SK-N-SH (cell line): ENCODE data around the gene CNTLN. TPM values are rescaled to one million over a fixed set of nuclear protein-coding genes. Genes with fewer than 3 reads are reported as not detected.

Experiments
- CTCF ChIA-PET: fragments of 300-600, 350-600 bp; formaldehyde crosslinking; extraction: SDS; loops from one replicate; lab custom pipeline; 2021; lab: Yijun Ruan, JAX
- POLR2A ChIA-PET: fragments of 350-600 bp; sonication (Branson Sonifier 250); formaldehyde crosslinking; extraction: SDS; loops from one replicate; lab custom pipeline; 2020; ENCODE audit warnings: antibody characterized with exemption, inconsistent platforms; lab: Yijun Ruan, JAX
- DNase-seq: peaks from one replicate; pipeline ENCODE4 v3.0.0; 2012
- H2AFZ ChIP-seq: fragments of 200-600 bp; sonication (generic); 2 replicates; pipeline ENCODE4 v1.8.1; 2016; ENCODE audit warnings: antibody characterized with exemption, mild to moderate bottlenecking, low read depth
- H3F3A ChIP-seq: fragments of 200-600 bp; sonication (generic); replicated peaks from 2 replicates; pipeline ENCODE3; 2016; ENCODE audit warnings: antibody characterized with exemption, mild to moderate bottlenecking; ENCODE audit not compliant: insufficient read depth
- H3K27ac ChIP-seq, 2 experiments: fragments of 200-500 bp in 1 of 2; fragments of 200-600 bp in 1 of 2; sonication (Bioruptor generic) in 1 of 2; sonication (generic), shearing (Covaris generic) in 1 of 2; 2 replicates each; pipeline versions ENCODE4 v1.5.1 to v1.6.1; 2014 to 2016; ENCODE audit warnings: low read depth in 2 of 2, inconsistent platforms in 1 of 2, low read length in 1 of 2, mild to moderate bottlenecking in 1 of 2, mixed read lengths in 1 of 2
- H3K27me3 ChIP-seq: fragments of 200-600 bp; sonication (generic), shearing (Covaris generic); 2 replicates; pipeline ENCODE4 v1.6.1; 2016; ENCODE audit warnings: mixed run types; ENCODE audit not compliant: insufficient read depth
- H3K36me3 ChIP-seq, 2 experiments: fragments of 200-500 bp in 1 of 2; fragments of 200-600 bp in 1 of 2; sonication (Bioruptor generic) in 1 of 2; sonication (generic) in 1 of 2; replicated peaks in 1 of 2; 2 replicates each; pipeline versions ENCODE3 to v1.5.1; 2014 to 2016; ENCODE audit warnings: low read length in 1 of 2, mild to moderate bottlenecking in 1 of 2; ENCODE audit not compliant: insufficient read depth in 2 of 2, control insufficient read depth in 1 of 2
- H3K4me1 ChIP-seq, 2 experiments: fragments of 200-500 bp in 1 of 2; fragments of 200-600 bp in 1 of 2; sonication (Bioruptor generic) in 1 of 2; sonication (generic), shearing (Covaris generic) in 1 of 2; 2 replicates each; pipeline versions ENCODE4 v1.5.1 to v1.6.1; 2014 to 2016; ENCODE audit warnings: low read depth in 1 of 2, low read length in 1 of 2, mixed run types in 1 of 2; ENCODE audit not compliant: insufficient read depth in 2 of 2, control insufficient read depth in 1 of 2
- H3K4me2 ChIP-seq: fragments of 200-600 bp; sonication (generic), shearing (Covaris generic); 2 replicates; pipeline ENCODE4 v1.6.1; 2017; ENCODE audit warnings: mixed run types
- H3K4me3 ChIP-seq, 2 experiments: fragments of 200-500 bp in 1 of 2; fragments of 200-600 bp in 1 of 2; sonication (Bioruptor generic) in 1 of 2; sonication (generic), shearing (Covaris generic) in 1 of 2; 2 replicates each; pipeline versions ENCODE4 v1.5.1 to v1.8.1; 2014 to 2016; ENCODE audit warnings: low read depth in 2 of 2, inconsistent platforms in 1 of 2, low read length in 1 of 2, mild to moderate bottlenecking in 1 of 2, mixed read lengths in 1 of 2, moderate library complexity in 1 of 2
- H3K79me2 ChIP-seq: fragments of 200-600 bp; sonication (generic); 2 replicates; pipeline ENCODE4 v1.8.1; 2017; ENCODE audit warnings: mild to moderate bottlenecking; ENCODE audit not compliant: insufficient read depth
- H3K9ac ChIP-seq: fragments of 200-600 bp; sonication (generic); 2 replicates; pipeline ENCODE4 v1.6.1; 2017; ENCODE audit warnings: mixed run types
- H3K9me2 ChIP-seq: fragments of 200-600 bp; sonication (generic); 2 replicates; pipeline ENCODE4 v1.6.1; 2017; ENCODE audit warnings: mixed run types
- H3K9me3 ChIP-seq: fragments of 200-600 bp; sonication (generic); 2 replicates; pipeline ENCODE4 v1.6.1; 2017; ENCODE audit warnings: mixed run types, mild to moderate bottlenecking, moderate library complexity
- H4K20me1 ChIP-seq: fragments of 200-600 bp; sonication (generic); 2 replicates; pipeline ENCODE4 v1.6.1; 2017; ENCODE audit warnings: mild to moderate bottlenecking, mixed run types; ENCODE audit not compliant: insufficient read depth
- CHD2 ChIP-seq: fragments of 150-350 bp; IDR thresholded peaks from 2 replicates; pipeline ENCODE4 v1.6.1; 2018; ENCODE audit warnings: low read length; ENCODE audit not compliant: partially characterized antibody
- EP300 ChIP-seq, 2 experiments: IDR thresholded peaks; 2 replicates each; pipeline versions ENCODE4 v1.4.0 to v1.6.1; 2012; ENCODE audit warnings: borderline replicate concordance in 1 of 2, low read depth in 1 of 2, low read length in 1 of 2
- EZH2phosphoT487 ChIP-seq: fragments of 200-600 bp; sonication (generic); IDR thresholded peaks from 2 replicates; pipeline ENCODE4 v1.6.1; 2017; ENCODE audit warnings: low read depth, mixed run types, mild to moderate bottlenecking, antibody characterized with exemption, moderate library complexity, borderline replicate concordance
- FOXJ3 ChIP-seq: sonication (generic); formaldehyde crosslinking; IDR thresholded peaks from 2 replicates; pipeline ENCODE4 v1.5.1; 2020; ENCODE audit warnings: mild to moderate bottlenecking, missing genetic modification reagents
- FOXM1 ChIP-seq: IDR thresholded peaks from 2 replicates; pipeline ENCODE4 v1.4.0; 2012; ENCODE audit warnings: low read depth, mild to moderate bottlenecking
- GATA2 ChIP-seq: sonication (generic); formaldehyde crosslinking; IDR thresholded peaks from 2 replicates; pipeline ENCODE4 v1.5.0; 2020; ENCODE audit warnings: mild to moderate bottlenecking, missing genetic modification reagents
- JUND ChIP-seq: IDR thresholded peaks from 2 replicates; pipeline ENCODE4 v1.4.0; 2012
- MEF2A ChIP-seq: IDR thresholded peaks from 2 replicates; pipeline ENCODE4 v1.4.0; 2012; ENCODE audit warnings: low read depth, borderline replicate concordance
- NFIC ChIP-seq: IDR thresholded peaks from 2 replicates; pipeline ENCODE4 v1.4.0; 2012; ENCODE audit warnings: borderline replicate concordance
- NRF1 ChIP-seq: IDR thresholded peaks from 2 replicates; pipeline ENCODE4 v1.6.1; 2012; ENCODE audit warnings: low read depth, mild to moderate bottlenecking, low read length
- RAD21 ChIP-seq: IDR thresholded peaks from 2 replicates; pipeline ENCODE4 v1.6.1; 2012; ENCODE audit warnings: mild to moderate bottlenecking, low read length
- RCOR1 ChIP-seq: fragments of 150-350 bp; IDR thresholded peaks from 2 replicates; pipeline ENCODE4 v1.6.1; 2017; ENCODE audit warnings: antibody characterized with exemption, low read length
- TCF12 ChIP-seq: IDR thresholded peaks from 2 replicates; pipeline ENCODE4 v1.4.0; 2012
- YY1 ChIP-seq: IDR thresholded peaks from 2 replicates; pipeline ENCODE4 v1.4.0; 2012; ENCODE audit warnings: low read depth, mild to moderate bottlenecking
- WGBS: methylation state at CpG from one replicate; pipeline ENCODE4 v1.1.6; 2017; ENCODE audit warnings: low lambda C conversion rate; 5-methylcytosine and 5-hydroxymethylcytosine counted together
- polyA plus RNA-seq, 3 experiments: library from polyadenylated mRNA; depleted of rRNA; stranded (reverse); fragments of >200 nt; gene quantifications; 2 replicates each; pipeline ENCODE4 v1.2.3, GENCODE V29; 2012
- TF ChIP-seq, protein P1 (sequence below): IDR thresholded peaks from 2 replicates; pipeline ENCODE4 v1.4.0; 2012; ENCODE audit warnings: low read depth, borderline replicate concordance
- TF ChIP-seq, protein P2 (sequence below): fragments of 200-600 bp; sonication (generic); IDR thresholded peaks from 2 replicates; pipeline ENCODE4 v1.6.1; 2017; ENCODE audit warnings: antibody characterized with exemption, mild to moderate bottlenecking, moderate library complexity
- TF ChIP-seq, protein P3 (sequence below): IDR thresholded peaks from 2 replicates; pipeline ENCODE4 v1.4.0; 2012; ENCODE audit warnings: low read depth, borderline replicate concordance
- TF ChIP-seq, protein P4 (sequence below): fragments of 150-350 bp; IDR thresholded peaks from 2 replicates; pipeline ENCODE4 v1.6.1; 2017; ENCODE audit warnings: antibody characterized with exemption, low read length, low read depth, borderline replicate concordance

CNTLN gene
- polyA plus RNA-seq, 1 of the 3 experiments (the other 2 are of a cell fraction): 2.5 TPM

DNA sequence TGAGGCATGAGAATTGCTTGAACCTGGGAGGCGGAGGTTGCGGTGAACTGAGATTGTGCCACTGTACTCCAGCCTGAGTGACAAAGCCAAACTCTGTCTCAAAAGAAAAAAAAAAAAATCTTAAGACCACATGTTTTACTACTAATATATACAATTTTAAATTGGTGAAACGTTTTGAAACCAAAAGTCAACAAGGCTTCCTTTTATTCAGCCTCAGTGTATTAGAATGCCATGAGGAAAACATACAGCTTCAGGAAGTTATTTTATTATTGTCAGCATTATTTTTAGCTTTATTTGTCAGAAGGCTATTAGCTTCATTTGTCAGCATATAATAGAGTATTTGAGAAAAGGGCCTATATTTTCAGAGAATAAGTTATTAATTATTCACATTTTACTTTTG is 280.1 kb downstream of the CNTLN start:
- Histone ChIP-seq H3K4me1 (no peaks in the 10 kb centered on the region), H3K9me3 (no peaks in the 10 kb centered on the region), H3K9me2 (no peaks in the 10 kb centered on the region; the same call in 1 of the 2 replicates), H4K20me1 (no peaks in the 10 kb centered on the region), H3K36me3 (peaks cover 4 to 8% of the 10 kb centered on the region in 2 experiments), H3K27me3 (no peaks in the 10 kb centered on the region), H3K4me2 (no peak overlapping the region), H3K4me3 (no peak overlapping the region), H3F3A (no peaks in the 10 kb centered on the region), H2AFZ (no peak overlapping the region), H3K9ac (no peak overlapping the region), H3K79me2 (no peaks in the 10 kb centered on the region), H3K27ac (no peak overlapping the region)
- no peak for DNase-seq
- CTCF ChIA-PET: no interaction called here
- POLR2A ChIA-PET: no interaction called here
- WGBS: 82% methylated on average over 3 of the region's 3 CpGs
- TF ChIP-seq, protein P1, sequence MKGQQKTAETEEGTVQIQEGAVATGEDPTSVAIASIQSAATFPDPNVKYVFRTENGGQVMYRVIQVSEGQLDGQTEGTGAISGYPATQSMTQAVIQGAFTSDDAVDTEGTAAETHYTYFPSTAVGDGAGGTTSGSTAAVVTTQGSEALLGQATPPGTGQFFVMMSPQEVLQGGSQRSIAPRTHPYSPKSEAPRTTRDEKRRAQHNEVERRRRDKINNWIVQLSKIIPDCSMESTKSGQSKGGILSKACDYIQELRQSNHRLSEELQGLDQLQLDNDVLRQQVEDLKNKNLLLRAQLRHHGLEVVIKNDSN: no peak
- TF ChIP-seq NRF1 (no peak), EZH2phosphoT487 (no peak), TCF12 (no peak), RAD21 (no peak)
- TF ChIP-seq, protein P2, sequence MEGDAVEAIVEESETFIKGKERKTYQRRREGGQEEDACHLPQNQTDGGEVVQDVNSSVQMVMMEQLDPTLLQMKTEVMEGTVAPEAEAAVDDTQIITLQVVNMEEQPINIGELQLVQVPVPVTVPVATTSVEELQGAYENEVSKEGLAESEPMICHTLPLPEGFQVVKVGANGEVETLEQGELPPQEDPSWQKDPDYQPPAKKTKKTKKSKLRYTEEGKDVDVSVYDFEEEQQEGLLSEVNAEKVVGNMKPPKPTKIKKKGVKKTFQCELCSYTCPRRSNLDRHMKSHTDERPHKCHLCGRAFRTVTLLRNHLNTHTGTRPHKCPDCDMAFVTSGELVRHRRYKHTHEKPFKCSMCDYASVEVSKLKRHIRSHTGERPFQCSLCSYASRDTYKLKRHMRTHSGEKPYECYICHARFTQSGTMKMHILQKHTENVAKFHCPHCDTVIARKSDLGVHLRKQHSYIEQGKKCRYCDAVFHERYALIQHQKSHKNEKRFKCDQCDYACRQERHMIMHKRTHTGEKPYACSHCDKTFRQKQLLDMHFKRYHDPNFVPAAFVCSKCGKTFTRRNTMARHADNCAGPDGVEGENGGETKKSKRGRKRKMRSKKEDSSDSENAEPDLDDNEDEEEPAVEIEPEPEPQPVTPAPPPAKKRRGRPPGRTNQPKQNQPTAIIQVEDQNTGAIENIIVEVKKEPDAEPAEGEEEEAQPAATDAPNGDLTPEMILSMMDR: no peak

DNA sequence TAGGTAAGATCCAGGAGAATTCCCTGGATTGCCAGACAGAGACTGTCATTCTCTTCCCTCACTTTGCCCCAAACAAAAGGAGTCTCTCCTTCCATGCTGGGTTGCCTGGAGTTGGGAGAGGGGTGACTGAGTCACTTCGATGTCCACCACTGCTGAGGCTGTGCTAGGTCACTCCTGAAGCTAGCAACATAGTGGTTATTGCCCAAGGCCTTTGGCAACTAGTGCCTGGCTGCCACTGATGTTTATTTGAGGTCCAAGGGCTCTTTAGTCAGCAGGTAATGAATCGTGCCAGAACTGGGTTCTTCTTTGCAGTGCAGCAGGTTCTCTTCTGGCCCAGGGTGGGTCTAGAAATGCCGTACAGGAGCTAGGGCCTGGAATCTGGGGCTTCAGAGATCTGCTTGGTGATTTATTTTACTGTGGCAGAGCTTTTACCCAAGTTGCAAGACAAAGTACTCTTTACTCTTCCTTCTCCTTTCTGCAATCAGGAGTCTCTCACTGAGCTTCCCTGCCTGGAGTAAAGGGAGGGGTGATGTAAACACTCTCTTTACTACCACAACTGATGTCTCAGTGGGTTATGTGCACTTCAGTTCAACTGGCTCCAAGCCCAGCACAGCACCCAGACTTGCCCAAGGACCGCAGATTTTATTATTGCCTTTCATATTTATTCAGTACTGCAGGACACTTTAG is 288.3 kb downstream of the CNTLN start:
- no peaks in the 10 kb centered on the region for H3F3A ChIP-seq
- WGBS: 85% methylated on average over 4 of the region's 4 CpGs
- peaks cover 0 to 3% of the 10 kb centered on the region in 2 experiments for H3K36me3 ChIP-seq
- H3K4me3 ChIP-seq: no peak overlapping the region
- H3K9me2 ChIP-seq: no peaks in the 10 kb centered on the region
- H3K27ac ChIP-seq: no peak overlapping the region
- no peaks in the 10 kb centered on the region for H3K27me3 ChIP-seq
- no peaks in the 10 kb centered on the region for H3K9me3 ChIP-seq
- no peak for DNase-seq
- H3K4me2 ChIP-seq: no peak overlapping the region
- H2AFZ ChIP-seq: no peak overlapping the region
- ChIA-PET POLR2A (no interaction called here), CTCF (interaction anchor here (1.2 kb wide), 1 partner anchor 443 kb away, joined by 3 read pairs; no protein-coding TSS in a partner anchor)
- no peak overlapping the region for H3K9ac ChIP-seq
- H4K20me1 ChIP-seq: no peaks in the 10 kb centered on the region
- no peaks in the 10 kb centered on the region for H3K4me1 ChIP-seq
- no peaks in the 10 kb centered on the region for H3K79me2 ChIP-seq
- TF ChIP-seq CHD2 (no peak), FOXM1 (no peak), NFIC (no peak), EP300 (IDR thresholded peaks at IDR 0.05; ENCODE audit: borderline replicate concordance in 1 of 2, low read depth in 1 of 2, low read length in 1 of 2) (no peak), TCF12 (no peak), GATA2 (CRISPR knock-in tag) (no peak), FOXJ3 (CRISPR knock-in tag) (no peak), MEF2A (no peak), RCOR1 (no peak), NRF1 (no peak), JUND (no peak), YY1 (no peak)
- TF ChIP-seq, protein P2: no peak
- TF ChIP-seq, protein P3, sequence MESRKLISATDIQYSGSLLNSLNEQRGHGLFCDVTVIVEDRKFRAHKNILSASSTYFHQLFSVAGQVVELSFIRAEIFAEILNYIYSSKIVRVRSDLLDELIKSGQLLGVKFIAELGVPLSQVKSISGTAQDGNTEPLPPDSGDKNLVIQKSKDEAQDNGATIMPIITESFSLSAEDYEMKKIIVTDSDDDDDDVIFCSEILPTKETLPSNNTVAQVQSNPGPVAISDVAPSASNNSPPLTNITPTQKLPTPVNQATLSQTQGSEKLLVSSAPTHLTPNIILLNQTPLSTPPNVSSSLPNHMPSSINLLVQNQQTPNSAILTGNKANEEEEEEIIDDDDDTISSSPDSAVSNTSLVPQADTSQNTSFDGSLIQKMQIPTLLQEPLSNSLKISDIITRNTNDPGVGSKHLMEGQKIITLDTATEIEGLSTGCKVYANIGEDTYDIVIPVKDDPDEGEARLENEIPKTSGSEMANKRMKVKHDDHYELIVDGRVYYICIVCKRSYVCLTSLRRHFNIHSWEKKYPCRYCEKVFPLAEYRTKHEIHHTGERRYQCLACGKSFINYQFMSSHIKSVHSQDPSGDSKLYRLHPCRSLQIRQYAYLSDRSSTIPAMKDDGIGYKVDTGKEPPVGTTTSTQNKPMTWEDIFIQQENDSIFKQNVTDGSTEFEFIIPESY: no peak
- TF ChIP-seq, protein P4, sequence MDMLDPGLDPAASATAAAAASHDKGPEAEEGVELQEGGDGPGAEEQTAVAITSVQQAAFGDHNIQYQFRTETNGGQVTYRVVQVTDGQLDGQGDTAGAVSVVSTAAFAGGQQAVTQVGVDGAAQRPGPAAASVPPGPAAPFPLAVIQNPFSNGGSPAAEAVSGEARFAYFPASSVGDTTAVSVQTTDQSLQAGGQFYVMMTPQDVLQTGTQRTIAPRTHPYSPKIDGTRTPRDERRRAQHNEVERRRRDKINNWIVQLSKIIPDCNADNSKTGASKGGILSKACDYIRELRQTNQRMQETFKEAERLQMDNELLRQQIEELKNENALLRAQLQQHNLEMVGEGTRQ: no peak
- TF ChIP-seq, protein P1: no peak
